Inflammatory macrophage treated with lipopolysaccharide for 4 hours (primary cell): Measurements from ENCODE around the gene CES1.
A peak's percentile ranks its signal among the peaks of the same experiment; 100 is the strongest.
"Not testable (repeated sequence)": the region's sequence is repeated elsewhere in the genome, so short reads cannot be mapped to it uniquely, and the experiment has no call there.

ENCODE experiments used
- DNase-seq: peaks from one replicate; pipeline ENCODE4 v3.0.0-alpha.2; 2020

CES1 gene

DNA sequence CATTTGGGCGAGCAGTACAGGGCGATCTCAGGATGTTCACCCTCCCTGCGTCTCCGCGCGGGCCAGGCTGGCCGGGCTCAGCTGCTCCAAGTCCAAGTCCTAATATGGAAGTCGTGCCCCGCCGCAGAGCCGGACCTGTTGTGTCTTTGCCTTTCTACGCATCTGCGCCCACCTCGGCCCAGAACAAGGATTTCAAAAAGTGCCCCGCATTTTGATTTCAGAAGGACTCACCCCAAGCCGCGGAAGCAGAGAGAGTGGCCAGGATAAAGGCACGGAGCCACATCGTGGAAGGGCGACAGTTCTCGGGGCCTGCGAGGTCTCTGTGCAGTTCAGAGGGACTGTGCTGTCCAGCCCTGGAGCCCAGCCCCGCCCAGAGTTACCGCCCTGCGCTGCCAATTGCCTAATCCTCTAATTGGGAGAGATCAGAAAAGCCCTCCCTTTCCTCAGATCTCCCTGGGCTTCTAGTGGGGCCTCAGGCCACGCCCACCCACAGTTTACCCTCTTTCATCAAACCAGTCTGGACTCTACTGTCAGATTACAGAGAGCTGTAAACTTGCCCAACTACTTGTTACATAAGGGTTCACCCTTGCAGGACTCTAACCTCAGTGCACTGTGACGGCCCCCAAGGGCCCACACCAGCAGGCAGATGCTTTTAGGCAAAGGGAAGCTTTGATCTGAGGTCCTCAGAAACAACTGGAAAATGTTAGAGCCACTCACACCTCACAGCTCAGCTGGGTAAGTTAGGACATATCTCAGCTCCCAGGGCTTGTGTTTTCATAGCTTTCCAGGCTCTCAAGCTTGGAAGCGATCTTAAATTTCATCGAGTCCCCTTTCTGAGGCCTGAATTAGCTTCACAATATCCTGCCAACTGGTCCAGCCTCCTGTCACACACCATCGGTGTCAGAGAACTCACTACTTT lies at the start of gene CES1:
Gene CES1, minus strand, starts transcription at position 324 of the 919 bp plus-strand sequence. Its CDS starts 41 bp downstream, at position 283.
- DNase-seq: peak; percentile 80

GRCh38 chr16:55876854-55877253 lies 44.0 kb upstream of the CES1 start:
- no peak for DNase-seq

- no peak for DNase-seq
Observed at GRCh38 chr16:55875273-55875672, 42.4 kb upstream of the CES1 start, which contains the start of gene CES5A. Gene CES5A, minus strand, starts transcription at chr16:55875373. Its CDS starts 152 bp downstream, at chr16:55875221.

DNA sequence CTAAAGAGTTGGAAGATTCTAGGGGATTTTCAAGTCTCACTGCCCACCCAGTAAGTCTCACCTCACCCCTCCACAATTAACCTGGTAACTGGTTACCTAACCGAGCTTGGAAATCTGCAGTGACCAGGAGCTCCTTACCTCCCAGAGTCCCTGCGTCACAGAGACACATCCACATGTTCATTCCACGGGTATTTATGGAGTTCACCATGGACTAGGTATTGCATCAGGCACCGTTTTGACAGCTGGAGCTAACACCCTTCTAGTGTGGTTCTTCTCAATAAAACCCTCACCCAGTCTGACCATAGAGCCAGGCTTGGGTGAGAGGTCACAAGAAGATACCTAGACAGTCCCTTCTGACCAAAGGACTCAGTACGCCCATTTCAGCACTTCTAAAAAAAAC lies 40.2 kb upstream of the CES1 start:
- no peak for DNase-seq

DNA sequence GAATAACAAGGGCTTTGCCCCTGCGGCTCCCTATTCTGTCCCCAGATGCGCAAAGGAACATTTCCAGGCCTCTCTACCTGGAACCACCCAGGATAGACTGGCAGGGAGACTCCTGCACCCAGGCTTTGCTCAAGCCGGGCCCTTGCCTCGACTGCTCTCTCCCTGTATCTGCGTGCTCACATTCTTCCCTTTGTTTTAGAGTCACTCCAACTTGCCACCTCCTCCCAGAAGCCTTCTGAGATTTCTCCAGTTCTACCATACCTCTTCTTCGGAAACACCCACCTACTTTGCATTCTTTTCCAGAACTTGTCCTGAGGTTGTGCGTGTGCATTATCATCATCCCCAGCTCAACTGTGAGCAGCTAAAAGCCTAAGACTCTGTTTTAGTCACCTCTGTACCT lies 39.2 kb upstream of the CES1 start:
- DNase-seq: no peak

- DNase-seq: no peak
Observed at GRCh38 chr16:55871411-55872038, 38.6 kb upstream of the CES1 start.

DNA sequence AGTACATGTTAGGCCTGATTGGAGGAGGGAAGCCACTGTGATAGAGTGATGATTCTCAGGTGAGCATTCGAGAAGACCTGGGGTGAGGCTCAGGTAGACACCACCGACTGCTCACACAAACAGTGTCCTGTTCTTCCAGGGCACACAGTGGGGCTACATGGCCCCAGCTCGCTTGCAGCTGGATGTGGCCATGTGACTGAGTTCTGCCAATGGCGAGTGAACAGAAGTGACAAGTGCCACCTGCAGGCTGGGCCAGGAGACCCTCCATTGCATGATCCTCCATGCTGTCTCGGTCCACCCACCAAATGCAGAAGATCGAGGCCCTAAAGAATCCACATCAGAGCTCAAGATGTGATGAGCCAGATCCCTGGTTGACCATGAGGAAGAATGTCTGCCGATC lies 36.1 kb upstream of the CES1 start:
- no peak for DNase-seq

GRCh38 chr16:55868137-55868536 lies 35.2 kb upstream of the CES1 start:
- no peak for DNase-seq

- no peak for DNase-seq
Observed at GRCh38 chr16:55861288-55861687, 28.4 kb upstream of the CES1 start.

DNA sequence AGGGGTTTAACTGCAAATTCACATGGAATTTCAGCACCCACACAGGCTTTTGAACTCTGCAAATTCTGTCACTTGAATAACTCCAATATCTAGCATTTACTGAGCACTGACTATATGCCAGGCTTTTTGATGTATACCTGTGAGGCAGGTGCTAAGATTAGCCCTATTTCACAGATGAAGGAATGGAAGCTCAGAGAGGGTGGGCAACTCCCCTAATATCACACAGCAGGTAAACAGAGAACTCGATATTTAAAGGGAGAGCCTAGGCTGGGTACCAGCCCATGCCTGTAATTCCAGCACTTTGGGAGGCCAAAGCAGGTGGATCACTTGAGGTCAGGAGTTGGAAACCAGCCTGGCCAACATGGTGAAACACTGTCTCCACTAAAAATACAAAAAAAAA lies 24.8 kb upstream of the CES1 start:
- DNase-seq: not testable (repeated sequence)

- no peak for DNase-seq
Observed at GRCh38 chr16:55856950-55857349, 24.1 kb upstream of the CES1 start.

DNA sequence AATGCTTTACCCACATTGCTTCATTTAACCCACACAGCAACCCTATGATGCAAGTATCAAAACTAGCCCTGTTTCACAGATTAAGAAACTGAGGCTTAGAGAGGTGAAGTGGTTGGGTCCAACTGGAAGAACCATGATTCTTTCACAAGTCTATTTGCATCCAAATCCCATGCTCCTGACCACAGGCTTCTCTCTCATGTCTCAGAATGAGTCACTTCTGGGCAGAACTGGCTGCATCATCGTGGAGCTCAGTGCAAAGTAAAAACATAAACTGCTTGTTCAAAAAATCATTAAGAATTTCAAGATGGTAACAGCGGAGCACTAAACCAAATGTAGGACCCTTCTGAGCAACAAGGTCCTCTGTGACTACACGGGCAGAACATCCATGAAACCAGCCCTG lies 20.2 kb upstream of the CES1 start:
- no peak for DNase-seq

- no peak for DNase-seq
Observed at GRCh38 chr16:55849536-55849935, 16.6 kb upstream of the CES1 start.

GRCh38 chr16:55846598-55847346 lies 13.9 kb upstream of the CES1 start:
- DNase-seq: no peak

DNA sequence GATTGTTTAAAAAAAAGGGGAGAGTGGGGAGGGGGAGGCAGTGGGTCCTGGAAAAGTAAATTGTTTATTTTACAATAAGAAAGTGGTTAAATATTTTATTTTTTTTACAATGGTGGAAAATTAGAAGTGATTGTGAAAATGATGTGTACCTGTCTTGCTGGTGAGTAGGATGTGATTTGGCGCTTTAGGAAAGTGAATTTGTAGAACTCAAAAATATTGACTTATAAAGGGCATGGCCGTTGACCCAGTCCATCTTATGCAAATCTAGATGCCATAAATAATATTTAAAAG lies 10.2 kb upstream of the CES1 start:
- no peak for DNase-seq

DNA sequence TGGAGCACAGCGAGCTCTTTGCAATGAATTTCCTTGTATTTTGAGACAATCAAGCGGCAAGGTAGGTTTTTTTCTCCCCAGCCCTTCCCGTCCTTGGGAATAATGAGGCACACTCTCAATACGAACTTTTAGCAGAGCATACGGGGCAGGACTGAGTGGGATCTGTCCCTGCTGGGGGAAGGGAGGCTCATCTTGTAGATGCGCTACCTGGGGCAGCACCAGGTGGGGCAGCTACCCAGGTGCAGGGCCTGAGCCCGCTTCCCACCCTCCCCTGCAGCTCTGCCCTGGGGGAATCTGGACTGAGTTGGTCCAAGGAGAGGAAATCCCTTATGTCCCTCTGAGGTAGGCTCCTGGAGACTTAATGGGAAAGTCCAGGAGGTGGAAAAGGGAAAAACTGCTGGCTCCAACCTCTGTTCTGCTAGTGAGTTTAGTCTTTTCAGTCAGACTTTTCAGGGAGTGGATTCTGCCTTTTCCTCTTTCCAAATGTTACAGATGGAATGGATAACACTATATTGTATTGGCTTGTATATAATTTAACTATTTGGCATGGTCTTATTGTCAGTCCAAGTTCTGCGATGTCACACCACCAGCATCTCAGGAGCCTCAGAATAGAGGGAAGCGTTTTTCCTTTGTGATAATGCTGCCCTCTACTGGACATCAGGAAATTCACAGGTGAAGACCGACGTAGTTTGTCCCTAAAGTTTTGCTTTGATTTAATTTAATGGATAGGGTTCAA lies 9.6 kb upstream of the CES1 start:
- peak; percentile 57 for DNase-seq

DNA sequence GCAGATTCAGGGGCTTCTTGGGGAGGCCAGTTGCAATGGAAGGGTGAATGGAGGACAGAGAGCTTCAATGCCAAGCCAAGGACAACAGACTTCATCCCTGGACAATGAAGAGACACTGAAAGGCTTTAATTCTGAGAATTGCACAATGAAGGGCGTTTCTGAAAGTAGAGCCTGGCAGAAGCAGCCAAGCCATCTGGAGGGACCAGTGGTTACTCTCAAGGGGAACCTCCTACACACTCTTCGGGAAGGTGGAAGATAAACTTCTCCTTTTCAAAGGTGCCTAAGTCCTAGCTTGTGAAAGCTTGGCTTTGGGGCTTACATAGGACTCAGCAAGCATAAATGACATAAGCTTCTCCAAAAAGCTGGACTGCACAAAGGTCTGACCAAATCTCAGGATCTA lies 6.2 kb upstream of the CES1 start:
- peak; percentile 80 for DNase-seq

- peak; percentile 63 for DNase-seq
Observed at GRCh38 chr16:55836158-55836611, 3.3 kb upstream of the CES1 start.

DNA sequence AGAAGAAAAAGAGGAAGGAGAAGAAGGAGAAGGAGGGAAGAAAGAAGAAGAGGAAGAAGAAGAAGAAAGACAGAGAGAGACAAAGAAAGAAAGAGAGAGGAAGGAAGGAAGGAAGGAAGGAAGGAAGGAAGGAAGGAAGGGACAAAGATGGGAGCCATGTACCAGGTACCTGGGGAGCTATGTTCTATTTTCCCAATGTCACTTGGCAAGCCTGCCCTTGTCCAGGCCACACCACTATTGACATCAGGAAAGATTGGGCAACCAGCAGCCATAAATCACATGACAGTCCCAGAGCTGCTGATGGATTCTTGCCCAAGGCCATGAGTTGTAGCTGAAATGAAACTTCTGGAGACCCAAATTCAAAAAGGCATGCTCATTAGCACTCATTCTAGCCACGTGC lies 2.7 kb upstream of the CES1 start:
- peak; percentile 76 for DNase-seq

DNA sequence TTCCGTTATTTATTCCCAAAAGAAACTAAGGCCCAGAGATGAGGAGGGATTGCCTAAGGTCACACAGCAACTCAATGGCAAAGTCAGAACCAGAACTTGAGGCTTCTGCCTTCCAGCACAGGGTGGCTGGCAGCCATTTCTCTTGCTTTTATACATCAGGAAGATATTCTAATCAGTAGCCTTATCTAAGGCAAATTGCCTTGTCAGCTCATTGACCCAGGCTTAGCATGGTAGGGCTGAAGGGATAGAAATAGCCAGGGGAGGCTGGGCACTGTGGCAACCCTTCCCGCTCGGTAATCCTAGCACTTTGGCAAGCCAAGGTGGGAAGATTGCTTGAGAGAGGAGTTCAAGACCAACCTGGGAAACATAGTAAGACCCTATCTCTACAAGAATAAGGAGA lies 2.3 kb upstream of the CES1 start:
- not testable (repeated sequence) for DNase-seq

- peak; percentile 74 for DNase-seq
Observed at GRCh38 chr16:55834049-55834448, 1.2 kb upstream of the CES1 start.

- no peak for DNase-seq
Observed at GRCh38 chr16:55832425-55832772, 497 bp downstream of the CES1 start.
